NAMALWA (cell line): ENCODE data around the gene OVCH2.
A peak's percentile ranks its signal among the peaks of the same experiment; 100 is the strongest.
"Not testable (repeated sequence)": the region's sequence is repeated elsewhere in the genome, so short reads cannot be mapped to it uniquely, and the experiment has no call there.

ENCODE experiments used
- DNase-seq: peaks from one replicate; pipeline ENCODE4 v3.0.0-alpha.2; 2015; ENCODE audit warnings: low spot score

Gene OVCH2

DNA sequence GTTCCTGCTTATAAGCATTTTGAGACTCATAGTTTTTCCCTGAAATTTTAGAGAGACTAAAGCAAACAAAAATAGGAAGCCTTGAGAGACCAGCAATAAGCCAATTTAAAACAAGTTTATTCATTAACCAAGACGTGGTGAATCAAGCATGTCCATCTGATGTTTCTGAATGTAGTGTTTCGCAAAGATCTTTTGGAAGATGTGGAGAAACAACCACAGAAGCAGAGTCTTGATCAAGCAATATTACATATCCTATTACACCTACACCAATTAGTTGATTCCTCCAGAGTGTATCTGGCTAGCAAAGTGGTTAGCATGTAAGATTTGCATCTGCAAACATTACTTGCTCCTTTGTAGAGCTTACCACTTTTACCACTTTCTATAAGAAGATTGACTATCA, at the start of gene OVCH2:
Gene OVCH2 (minus strand): TSS at position 101 of the 400 bp plus-strand sequence. CDS start 83 bp downstream, at position 18.
- no peak for DNase-seq

DNA sequence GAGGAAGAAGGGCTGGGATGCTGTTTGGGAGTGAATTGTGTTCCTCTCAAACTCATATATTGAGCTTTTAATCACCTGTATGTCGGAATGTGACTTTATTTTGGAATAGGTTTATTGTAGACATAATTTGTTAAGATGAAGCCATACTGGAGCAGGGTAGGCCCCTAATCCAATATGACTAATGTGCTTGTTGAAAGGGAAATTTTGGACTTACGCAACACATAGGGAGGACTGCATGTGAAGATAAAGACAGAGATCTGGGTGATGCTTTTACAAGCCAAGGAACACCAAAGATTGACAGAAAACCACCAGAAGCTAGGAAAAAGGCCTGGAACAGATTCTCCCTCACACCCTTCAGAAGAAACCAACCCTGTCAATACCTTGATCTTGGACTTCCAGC, 43.2 kb upstream of the OVCH2 start:
- no peak for DNase-seq

DNA sequence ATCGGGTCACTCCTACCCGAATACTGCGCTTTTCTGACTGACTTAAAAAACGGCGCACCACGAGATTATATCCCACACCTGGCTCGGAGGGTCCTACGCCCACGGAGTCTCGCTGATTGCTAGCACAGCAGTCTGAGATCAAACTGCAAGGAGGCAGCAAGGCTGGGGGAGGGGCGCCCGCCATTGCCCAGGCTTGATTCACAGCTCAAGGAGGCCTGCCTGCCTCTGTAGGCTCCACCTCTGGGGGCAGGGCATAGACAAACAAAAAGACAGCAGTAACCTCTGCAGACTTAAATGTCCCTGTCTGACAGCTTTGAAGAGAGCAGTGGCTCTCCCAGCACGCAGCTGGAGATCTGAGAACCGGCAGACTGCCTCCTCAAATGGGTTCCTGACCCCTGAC, 28.5 kb upstream of the OVCH2 start:
- not testable (repeated sequence) for DNase-seq

DNA sequence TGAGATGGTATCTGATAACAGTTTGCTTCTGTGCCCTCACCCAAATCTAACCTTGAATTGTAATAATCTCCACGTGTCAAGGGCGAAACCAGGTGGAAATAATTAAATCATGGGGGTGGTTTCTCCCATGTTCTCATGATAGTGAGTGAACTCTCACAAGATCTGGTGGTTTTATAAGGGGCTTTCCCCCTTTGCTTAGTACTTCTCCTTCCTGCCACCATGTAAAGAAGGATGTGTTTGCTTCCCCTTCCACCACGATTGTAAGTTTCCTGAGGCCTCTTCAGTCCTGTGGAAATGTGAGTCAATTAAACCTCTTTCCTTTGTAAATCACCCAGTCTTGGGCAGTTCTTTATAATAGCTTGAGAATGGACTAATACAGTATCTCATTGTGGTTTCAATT, 8.5 kb upstream of the OVCH2 start:
- DNase-seq: peak; percentile 7

DNA sequence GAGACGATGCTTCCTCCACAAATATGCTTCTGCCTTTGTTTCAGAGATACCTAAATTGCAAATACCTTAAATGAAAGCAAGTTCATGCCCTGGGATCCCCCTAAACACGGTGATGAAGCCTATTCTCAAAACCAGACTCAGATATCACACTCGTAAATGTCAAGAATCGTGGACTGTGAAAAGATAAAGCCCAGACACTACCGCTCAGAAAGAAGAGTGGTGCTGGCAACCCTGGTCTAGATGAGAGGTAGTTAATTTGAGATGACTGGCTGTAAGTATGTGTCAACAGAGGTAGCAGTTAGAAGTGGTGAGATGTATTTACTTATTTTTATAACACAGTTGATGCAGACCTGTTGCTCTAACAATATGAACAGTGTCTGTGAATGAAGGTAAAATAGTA, 2.5 kb downstream of the OVCH2 start:
- DNase-seq: no peak

DNA sequence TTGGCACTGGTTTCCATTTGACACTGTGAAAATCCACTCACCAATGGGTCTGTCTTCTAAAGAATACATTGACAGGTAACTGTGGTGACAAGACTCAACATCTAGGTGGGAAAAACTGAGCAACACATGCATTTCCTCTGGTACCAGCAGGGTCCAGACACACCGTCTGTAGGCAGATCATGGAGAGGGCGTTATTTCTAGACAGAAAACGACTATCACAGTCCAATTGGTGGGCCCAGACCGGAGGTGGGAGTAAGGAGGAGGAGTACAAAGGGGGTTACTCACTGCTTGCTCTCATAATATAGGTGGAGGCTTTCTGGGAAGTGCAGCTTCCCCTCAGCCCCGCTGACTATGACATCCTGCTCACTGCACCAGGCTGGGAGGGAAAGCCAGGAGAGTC, 9.9 kb downstream of the OVCH2 start:
- no peak for DNase-seq

DNA sequence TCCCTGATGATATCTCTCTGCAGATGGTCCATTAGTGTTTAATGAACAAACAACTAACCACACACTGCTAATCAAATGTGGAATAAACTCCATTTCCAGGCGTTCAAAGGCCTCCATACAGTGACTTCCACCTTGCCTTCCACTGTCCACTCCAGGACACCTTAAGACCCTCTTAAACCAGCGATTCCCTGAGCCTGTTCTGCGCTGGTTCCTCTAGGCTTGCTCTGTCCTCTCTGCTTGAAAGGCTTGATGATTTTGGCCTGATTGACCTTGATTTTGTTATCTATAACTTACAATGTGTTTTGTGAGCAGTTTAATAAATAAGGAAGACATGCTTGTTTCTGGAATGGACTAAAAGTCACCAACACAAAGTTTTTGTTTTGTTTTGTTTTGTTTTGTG, 12.0 kb downstream of the OVCH2 start:
- DNase-seq: no peak

DNA sequence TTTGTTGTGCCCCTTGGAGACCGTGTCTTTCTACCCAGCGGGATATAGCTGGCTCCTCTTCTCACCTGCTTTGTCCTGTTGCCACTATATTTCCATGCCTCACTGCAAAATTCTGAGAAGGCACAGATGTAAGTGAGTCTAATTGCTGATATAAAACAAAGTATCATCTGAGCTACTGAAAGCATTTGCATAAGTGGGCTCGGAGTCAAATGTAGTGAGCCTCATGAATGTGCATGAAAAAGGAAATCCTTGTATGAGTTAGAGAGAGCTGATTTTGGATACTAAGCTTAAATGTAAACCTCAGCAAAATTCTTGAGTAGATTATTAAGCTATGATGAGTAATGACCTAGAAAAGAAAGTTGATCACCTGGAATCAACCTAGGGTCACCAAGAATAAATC, 13.9 kb downstream of the OVCH2 start:
- DNase-seq: no peak

DNA sequence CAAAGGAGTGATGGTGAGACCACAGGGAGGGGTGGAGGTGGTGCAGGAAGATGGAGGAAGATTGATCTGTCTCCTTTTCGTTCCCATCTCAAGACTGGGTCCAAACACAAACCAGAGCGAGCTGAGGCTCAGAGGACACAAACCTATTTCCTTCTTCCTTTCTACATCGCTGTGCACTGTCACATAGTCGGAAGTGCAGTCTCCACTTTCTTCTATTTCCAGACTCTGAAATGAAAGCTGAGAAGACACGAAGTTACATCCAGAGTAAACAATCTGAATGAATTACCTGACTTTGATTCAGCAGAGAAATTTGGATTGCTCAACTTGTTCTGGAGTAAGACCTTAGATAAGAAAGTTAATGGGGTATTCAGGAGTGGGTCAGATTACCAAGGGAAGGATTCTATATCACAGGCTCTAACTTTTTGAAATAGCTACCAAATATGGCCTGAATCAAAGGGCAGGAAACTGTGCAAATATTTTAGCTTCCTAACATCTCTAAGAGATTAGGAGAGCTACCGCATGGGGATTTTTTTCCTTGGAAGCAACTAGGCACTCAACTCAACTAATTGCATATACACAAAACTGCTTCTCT, 14.4 kb downstream of the OVCH2 start:
- DNase-seq: no peak

GRCh38 chr11:7690648-7691047, 15.6 kb downstream of the OVCH2 start:
- DNase-seq: peak; percentile 51

DNA sequence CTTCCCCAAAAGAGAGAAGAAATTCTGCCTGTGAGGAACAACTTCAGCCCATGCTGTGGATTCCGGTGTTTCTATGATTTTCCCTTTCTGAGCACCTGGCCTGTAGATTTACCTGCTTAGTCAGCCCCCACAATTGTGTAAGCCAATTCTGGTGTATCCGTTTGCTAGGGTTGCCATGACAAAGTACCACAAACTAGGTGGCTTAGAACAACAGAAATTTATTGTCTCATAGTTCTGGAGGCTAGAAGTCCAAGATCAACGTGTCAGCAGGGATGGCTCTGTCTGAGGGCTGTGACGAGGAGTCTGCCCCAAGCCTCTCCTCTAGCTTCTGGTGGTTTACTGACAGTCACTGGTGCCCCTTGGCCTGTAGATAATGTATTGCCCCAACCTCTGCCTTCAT, 17.0 kb downstream of the OVCH2 start:
- no peak for DNase-seq

- DNase-seq: peak; percentile 69
These were observed 17.9 kb downstream of the OVCH2 start for GRCh38 chr11:7688238-7688826.

DNA sequence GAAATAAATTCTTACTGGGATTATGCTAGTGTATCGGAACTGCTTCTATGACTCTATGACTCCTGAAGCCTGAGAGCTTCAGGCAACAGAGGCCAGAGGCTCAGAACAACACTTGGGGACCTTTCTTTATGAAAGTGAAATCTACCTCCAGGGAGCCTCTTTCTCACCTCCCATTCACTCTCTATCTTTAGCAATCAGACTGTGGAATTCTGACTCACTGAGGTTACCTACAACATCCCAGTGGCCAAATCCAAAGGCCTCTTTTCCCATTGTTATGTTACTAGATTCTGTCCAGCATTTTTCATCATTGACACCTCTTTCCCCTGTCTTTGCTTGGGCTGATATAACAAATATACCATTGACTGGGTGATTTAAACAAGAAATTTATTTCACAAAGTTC, 18.9 kb downstream of the OVCH2 start:
- no peak for DNase-seq

- no peak for DNase-seq
These were observed 19.5 kb downstream of the OVCH2 start for GRCh38 chr11:7686761-7687160.

- no peak for DNase-seq
These were observed 22.7 kb downstream of the OVCH2 start for GRCh38 chr11:7683571-7683970.

DNA sequence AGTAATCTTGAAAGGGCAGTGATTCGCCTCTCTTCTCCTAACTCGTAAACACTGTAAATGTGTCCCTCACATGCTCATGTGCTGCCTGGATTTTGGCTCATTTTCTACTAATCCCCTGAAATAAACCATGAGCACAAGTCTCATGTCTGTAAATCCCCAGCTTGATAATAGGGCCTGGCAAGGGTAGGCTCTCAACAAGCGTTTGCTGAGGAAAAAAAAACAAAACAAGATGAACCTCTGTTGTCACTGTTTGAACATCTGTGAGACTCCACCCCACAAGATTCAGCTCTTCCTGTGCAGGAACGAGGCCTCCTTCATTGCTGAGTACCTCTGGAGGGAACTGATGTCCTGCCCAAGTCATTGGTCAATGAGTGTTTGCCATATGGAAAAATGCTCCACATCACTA, 28.5 kb downstream of the OVCH2 start:
- peak; percentile 24 for DNase-seq

DNA sequence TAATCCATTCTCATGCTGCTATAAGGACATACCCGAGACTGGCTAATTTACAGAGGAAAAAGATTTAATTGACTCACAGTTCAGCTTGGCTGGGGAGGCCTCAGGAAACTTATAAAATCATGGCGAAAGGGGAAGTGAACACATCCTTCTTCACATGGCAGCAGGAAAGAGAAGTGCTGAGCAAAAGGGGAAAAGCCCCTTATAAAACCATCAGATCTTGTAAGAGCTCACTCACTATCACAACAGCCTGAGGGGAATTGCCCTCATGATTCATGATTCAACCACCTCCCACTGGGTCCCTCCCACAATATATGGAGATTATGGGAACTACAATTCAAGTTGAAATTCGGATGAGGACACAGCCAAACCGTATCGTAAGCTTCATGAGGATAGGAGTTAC, 29.2 kb downstream of the OVCH2 start:
- DNase-seq: no peak

- DNase-seq: no peak
These were observed 30.6 kb downstream of the OVCH2 start for GRCh38 chr11:7675631-7676030.

DNA sequence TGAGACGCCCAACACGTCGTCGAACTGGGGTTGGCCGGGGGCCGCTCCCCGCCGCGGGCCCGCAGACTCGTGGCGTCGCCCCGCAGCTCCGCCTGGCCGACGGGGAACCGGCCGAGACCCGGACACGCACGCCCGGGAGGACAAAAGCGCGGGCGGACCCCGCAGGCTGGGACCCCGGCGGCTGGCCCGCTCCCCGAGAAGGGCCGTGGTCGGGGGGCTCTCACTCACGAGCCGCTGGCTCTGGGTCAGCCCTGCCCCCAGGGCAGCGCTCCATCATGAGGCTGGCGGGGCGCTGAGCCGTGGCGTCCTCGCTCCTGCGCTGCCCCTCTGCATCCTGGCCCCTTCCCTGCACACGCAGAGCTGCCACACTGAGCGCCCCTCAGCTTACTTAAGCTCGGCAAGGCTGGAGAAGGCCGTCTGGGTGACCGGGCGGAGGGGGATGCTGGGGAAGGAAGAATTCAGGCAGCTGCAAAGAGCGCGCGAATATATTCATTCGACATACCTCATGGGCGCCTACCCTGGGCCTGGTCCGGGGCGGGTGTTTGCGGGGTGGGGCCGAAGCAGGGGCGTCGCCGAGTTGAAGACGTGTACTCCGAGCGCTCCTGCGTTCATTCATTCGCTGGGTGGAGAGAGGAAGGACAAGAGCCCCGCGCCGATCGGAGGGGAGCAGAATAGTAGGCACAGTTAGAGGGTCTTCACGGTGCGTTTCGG, 32.4 kb downstream of the OVCH2 start:
- no peak for DNase-seq

- no peak for DNase-seq
These were observed 33.1 kb downstream of the OVCH2 start, which contains the start of gene CYB5R2 for GRCh38 chr11:7672960-7673723. Gene CYB5R2 (minus strand): TSS chr11:7673500. CDS start chr11:7672825, 675 bp downstream.

GRCh38 chr11:7672276-7672959, 33.9 kb downstream of the OVCH2 start:
- DNase-seq: no peak
